GM18867 (cell line): Measurements from ENCODE around the gene TMPRSS3.
A peak's percentile ranks its signal among the peaks of the same experiment; 100 is the strongest.

Source experiments
- ATAC-seq: cut with Tn5 transposase; IDR thresholded peaks from one replicate; pipeline ENCODE4 v1.9.1; 2021; ENCODE audit warnings: mild to moderate bottlenecking, moderate library complexity; ENCODE audit not compliant: unreplicated experiment

Gene TMPRSS3

DNA sequence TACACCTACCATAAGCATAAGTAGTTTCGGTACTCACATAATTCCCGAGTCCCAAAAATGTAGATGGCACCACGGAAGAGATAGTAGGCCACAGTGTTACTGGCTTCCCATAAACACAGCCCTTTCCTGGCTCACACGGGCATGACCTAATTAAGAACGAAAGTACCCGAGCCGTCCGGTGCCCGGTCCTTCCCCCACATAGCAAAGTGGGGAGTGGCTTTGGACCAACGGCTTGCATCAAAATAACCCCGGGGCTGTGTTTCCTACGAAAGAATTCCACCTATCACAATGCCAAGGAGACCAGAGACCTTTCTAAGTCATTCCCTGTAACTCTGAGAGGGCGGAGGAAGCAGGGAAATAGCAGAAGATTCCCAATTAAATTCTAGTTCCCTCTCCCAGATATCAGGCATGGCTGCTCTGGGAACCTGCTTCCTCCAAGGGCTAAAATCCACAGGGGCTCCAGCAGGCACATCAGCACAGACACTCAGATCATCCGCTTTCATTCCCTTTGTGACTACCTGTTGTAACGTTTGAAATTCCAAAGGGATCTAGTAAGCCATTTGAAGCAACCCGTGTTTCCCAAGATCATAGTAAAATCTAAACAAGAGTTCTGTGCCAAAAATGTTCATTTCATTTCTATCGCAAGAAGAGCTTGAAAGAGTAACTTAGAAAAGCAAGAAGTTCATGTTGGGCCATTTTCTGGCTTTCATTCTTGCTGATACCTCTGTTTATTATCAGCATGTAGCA is at the start of gene TMPRSS3:
Gene TMPRSS3 (minus strand): TSS at position 148 of the 747 bp plus-strand sequence. CDS start 635 bp downstream, outside the sequence.
- no peak for ATAC-seq

DNA sequence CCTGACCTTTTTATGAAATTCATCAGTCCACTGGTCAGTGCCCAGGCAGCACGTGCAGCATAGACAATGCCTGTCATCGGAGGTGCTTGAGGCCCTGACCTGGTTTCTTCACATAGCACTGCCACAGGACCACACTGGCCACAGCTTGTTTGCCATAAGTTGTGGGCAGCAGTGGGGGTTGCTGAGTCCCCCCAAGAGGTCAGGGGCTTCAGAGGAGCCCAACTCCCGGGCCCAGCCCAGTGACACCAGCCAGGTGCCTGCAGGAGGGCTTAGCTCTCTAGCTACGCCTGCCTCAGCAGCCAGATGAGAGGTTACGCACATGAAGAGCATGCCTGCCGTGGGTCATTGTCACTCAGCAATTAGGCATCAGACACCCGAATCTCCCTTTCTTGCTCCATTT is 49.5 kb upstream of the TMPRSS3 start:
- no peak for ATAC-seq

DNA sequence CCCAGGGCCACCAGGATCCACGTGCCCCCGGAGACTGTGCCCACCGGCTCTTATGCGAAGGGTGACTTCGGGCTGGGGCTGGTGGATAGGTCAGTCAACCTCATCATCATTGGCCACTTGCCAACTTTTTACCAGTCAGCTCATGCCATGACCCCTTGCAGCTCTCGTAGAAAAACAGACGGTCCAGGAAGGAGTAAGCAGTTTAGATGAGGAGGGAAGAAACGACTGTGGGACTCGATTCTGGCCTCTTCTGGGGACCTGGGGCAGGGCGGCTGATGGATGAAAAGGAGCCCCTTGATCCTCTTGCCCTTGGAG is 48.9 kb upstream of the TMPRSS3 start:
- no peak for ATAC-seq

DNA sequence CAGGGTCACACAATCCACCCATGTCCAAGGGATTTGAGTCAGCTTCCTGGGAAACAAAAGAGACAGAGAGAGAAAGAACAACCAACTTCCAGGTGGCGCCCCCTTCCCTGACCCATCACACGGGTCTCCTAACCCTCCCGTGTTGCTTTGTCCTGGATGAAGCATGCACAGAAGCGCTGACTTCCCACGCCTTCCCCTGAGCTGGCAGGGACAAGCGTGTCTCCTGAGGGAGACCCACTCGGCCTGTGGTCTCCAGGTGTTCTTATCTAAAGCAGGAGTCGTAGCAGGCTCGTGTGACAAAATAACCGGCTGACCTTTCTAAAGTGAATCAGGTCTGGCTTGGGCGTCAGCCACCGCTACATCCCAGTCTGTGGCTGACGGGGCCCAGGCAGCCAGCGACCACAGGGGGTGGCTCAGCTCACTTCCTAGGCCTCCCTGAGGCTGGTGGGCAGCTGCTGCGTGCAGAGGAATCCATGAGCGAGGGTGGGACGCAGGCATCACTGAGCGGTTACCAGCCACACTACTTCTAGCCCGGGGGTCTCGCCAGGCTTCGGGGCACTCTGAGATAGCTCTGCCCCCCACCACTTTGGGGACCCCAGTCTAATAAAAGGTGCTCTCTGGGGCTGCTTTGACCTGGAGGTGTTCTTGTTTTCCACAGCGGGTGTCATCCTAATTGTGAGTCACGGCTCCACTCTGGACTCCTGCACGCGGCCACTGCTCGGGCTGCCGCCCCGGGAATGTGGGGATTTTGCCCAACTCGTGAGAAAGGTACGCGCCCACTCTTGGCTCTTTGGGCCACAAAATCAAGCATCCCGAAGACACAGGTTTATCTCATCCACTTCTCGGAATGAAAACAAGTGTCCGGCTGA is 48.3 kb upstream of the TMPRSS3 start:
- no peak for ATAC-seq

DNA sequence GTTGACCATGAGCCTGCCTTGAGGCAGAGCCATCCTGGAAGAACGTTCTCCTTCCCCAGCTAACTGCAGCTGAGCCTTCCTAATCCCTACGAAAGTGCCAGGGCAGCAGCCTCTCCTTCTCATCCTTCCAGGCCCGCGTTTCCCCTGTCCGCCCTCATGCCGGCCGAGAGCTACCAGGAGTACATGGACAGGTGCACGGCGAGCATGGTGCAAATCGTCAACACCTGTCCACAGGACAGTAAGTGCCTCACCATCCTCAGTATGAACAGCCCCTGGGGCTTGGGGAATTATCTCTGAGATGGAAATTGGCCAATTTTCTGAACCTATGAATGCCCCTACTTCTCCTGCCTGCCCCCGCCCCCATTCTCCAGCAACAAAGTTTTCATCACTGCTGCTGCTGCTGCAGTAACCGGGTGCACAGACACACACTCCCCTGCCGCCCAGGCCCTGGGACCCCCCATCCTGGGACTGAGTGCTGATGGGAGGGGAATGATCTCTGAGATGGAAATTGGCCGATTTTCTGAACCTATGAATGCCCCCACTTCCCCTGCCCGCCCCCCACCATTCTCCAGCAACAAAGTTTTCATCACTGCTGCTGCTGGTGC is 47.4 kb upstream of the TMPRSS3 start:
- no peak for ATAC-seq

DNA sequence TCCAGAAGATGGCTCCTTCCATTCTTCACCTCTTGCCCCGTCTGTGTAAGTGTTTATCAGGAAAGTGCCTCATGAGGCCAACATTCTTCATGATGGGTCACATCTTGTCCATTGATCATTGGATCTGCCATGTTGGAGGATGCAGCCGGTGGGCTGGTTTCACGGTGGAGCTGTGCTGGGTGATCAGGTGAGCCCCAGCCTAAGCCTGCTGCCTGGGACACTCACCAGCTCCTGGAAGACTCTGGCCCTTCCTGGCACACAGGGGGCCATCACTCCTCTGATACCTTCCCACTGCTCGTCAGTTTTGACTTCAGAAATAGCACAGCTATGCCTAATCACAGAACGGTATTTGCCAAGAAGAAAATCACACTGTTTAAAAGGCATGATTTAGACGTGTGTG is 46.1 kb upstream of the TMPRSS3 start:
- no peak for ATAC-seq

DNA sequence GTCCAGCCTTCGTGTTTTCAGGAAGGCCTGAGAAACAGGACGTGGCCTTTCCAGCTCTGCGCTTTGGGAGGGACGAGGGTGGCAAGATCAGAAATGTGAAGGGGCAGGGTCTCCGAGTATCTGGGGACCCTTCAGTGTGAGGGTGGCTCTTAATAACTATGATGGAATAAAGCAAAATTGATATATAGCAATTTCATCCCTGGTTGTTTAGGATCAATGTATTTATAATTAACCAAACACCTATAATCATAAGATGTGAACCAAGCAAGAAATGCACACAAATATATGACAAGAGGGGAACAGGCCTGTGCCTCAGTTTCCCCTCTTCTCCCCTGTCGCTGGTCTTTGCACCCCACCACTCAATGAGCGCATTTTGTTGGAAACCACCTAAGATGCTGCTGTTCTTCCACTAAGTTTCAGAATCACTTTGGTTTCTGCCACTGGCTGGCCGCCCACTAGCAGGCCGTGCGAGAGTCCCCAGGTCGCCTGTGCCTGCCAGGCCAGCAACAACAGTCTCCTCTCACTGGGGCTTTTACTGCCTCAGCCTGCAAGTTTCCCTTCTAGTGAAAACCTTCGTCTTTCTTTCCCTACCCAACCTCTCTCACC is 44.4 kb upstream of the TMPRSS3 start:
- ATAC-seq, result peak; percentile 67

DNA sequence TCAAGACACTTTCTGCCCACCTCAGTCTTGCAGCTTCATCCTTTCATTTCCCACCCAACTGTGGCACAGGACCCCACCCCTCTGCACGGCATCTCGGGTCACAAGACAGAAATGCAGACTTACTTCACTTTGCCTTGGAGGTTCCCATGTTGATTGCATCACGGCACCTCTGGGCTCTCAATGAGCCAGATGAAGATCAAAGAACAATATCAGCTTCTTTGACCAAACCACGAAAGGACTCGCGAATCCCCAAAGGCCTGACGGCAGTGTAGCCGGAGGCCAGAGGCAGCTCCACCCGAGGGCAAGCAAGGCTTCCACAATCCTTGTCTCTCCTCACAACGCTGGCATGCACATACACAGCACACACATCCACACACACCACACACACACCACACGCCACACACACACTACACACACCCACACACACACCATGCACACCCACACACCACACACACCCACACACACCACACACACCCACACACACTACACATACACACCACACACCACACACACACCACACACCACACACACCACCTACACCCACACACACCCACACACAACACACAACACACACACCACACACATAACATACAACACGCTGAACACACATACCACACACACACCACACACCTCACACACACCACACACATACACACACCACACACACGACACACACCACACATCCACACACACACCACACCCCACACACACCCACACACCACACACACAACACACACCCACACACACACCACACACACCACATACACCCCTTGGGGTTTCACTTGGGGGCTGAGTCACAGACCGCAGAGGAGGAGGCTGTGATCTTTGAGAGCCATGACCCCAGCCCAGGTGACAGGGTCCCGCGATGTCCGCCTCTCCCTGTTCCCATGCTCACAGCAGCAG is 43.7 kb upstream of the TMPRSS3 start:
- no peak for ATAC-seq

DNA sequence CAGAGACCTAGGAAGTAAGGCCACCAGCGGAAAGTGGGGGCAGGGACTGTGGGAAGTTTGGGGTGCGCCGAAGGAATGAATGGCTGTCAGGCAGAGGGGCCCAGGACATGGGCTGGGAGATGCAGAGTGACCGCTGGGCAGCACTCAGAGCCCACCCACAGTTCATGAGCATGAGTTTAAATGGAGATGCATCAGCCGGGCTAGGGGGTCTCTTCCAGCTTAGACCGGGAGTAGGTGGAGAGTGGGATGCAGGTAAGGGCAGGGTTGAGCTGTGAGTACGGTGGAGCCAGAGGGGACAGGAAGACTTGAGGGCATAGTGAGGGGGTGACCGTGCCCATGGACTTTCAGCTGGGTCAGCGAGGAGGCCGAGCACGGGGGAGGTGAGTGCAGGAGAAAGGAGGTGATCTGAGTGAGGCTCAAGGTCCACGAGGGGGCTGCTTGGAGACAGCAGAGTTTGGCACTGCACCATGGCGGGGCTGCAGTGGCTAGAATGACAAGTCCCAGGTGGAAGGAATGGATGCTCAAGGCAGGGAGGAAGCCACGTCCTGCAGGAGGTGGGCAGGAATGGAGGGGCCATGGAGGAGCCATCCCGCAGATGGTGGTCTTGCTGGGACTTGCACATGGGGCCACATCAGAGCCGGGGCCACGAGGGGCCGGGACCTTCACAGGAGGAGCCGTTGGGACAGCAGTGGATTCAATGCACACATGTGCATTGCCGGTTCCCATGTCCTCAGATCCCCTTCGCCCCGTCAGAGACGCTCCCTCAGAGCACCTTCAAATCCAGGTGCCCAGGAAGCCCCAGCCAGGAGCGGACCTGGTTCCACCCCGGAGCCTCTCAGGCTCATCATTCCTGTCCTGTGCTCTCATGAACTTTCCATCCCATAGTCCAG is 42.7 kb upstream of the TMPRSS3 start:
- ATAC-seq, result no peak

DNA sequence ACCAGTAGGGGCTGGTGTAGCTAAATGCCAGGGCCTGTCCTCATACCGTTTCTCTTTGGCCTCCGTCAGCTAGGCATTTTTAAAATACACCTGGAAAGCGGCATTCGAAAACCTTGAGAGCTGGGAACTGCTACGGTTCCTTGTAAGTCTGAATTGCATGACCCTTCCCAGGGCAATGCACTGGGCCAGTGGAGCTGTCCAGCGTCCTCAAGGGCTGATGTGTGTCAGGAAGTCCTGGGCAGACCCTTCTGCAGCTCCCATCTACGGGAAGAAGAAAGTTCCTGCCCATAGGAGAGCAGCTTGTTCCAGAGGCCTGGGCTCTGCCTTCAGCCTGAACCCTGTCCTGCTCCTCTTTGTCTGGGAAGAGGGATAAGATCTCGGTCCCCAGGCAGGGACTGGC is 41.9 kb upstream of the TMPRSS3 start:
- no peak for ATAC-seq

DNA sequence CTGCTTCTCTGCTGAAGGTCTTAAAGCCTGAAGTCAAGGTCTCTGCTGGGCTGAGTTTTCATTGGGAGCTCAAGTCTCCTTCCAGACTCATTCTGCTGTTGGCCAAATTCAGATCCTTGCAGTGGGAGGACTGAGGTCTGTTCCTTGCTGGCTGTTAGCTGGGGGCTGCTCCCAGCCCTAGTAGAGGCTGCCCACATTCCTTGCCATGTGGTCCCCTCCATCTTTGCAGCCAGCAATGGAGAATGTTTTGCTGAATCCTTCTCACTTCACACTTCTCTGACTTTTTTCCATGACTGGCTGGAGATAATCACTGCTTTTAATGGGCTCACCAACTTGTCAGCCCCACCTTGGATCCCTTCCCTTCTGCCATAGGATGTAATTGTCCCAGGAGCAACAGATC is 41.1 kb upstream of the TMPRSS3 start:
- ATAC-seq, result no peak

DNA sequence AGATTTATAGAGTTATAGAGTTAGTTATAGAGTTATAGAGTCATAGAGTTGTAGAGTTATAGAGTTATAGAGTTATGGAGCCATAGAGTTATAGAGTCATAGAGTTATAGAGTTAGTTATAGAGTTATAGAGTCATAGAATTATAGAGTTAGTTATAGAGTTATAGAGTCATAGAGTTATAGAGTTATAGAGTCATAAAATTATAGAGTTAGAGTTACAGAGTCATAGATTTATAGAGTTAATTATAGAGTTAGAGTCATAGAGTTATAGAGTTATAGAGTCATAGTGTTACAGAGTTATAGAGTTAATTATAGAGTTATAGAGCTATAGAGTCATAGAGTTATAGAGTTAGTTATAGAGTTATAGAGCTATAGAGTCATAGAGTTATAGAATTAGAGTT is 40.0 kb upstream of the TMPRSS3 start:
- no peak for ATAC-seq

DNA sequence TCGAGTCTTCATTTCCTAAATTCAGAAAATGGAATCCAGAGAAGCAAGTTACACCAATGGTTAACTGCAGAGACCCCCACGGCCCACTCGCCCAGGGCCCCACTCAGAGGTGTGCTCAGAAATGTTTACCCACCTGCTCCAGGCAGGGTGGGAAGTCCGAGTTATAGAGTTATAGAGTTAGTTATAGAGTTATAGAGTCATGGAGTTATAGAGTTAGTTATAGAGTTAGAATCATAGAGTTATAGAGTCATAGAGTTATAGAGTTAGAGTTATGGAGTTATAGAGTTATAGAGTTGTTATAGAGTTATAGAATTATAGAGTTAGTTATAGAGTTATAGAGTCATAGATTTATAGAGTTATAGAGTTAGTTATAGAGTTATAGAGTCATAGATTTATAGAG is 39.5 kb upstream of the TMPRSS3 start:
- no peak for ATAC-seq

DNA sequence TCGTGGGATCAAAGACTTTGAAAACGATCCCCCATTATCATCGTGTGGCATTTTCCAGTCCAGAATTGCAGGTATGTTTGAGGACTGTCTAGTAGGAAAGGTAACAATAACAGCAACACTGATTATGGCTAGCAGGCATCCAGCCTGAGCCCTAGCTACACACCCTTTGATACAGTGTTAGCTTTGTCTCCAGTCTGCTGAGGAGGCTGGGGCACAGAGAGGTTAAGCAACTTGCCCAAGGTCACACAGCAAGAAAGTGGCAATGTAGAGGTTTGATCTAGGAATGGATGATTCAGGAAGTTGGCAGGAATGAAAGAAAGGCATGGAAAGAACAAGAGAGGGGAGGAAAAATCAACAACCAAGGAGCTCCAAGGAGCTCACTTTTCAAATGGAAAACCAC is 39.0 kb upstream of the TMPRSS3 start:
- ATAC-seq, result no peak

DNA sequence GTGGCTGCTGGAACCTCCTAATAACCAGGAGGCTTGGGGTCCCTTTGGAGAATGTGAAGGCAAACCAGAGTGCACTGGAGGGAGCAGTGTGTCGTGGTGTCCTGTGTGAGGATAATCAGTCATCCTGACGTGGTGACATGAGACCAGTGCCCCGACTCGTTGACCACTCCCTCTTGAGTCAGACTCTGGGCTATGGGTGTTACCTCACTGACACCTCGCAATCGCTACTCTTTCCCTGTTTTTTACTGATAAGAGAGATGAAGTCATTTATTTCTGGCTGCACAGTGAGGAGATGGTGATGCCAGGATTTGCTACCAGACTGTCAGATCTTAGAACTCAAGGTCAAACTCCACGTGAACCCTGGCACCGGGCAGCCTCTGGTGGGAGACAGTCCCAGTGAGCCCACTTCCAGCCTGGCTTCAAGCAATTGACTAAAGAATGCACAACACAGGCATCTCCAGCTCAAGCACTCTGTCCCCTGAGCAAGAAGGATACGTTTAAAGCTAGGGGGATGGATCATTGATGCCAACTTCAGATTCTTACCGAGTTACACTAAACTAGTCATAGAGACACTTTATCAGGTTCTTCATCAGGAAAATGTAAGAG is 38.2 kb upstream of the TMPRSS3 start:
- ATAC-seq, result no peak

DNA sequence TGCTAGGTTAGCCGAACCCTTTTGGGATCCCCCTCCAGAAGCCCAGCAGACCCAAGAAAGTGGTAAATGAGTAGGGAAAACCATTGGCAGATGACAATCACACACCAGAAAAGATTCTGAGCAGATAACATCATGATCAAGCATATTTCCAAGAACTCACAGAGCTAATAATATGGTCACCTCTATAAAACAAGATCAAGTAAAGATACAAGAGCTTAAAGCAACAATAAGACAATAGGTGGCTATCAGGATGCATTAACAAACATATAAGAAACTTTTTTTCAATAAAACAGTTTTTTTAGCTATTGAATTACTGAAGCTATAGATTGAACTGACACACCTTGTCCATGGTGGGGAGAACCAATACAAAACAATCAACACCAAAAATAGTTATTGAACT is 36.8 kb upstream of the TMPRSS3 start:
- no peak for ATAC-seq

DNA sequence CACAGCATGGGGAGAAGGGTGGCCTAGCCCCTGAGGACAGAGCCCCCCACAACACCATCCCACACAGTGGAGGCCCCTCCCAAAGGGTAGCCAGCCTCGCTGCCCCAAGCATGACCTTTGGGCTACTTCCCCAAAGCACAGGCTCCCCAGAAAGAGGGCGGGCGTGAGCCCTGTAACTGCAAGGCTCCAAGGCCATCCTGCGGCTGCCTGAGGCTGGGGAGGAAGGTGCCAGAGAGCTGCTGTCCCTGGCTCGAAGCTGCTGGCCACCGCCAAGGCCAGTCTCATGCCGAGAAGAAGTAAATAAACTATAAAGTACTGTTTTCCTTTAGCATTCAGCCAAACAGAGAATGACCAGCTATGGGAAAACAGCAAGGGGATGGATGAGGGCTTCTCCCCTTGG is 35.3 kb upstream of the TMPRSS3 start:
- ATAC-seq, result no peak

DNA sequence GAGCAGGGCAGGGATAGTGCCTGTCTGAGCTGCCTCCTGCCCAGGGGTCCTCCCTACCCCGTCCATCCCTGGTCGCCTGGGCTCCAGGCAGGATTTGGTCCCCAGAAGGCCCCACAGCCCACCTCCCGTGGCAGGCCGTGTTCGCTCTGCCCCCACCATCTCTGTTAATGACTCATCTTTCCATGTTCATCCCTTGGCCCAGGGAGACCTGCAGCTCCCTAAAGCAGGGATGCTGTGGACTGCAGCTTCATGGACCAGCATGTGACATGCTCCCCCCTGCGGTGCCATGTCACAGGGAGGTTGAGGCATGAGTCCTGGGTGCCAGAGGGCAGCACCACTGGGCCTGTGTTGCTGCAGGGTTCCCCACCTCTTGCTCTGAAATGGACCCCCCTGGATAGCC is 34.7 kb upstream of the TMPRSS3 start:
- no peak for ATAC-seq

DNA sequence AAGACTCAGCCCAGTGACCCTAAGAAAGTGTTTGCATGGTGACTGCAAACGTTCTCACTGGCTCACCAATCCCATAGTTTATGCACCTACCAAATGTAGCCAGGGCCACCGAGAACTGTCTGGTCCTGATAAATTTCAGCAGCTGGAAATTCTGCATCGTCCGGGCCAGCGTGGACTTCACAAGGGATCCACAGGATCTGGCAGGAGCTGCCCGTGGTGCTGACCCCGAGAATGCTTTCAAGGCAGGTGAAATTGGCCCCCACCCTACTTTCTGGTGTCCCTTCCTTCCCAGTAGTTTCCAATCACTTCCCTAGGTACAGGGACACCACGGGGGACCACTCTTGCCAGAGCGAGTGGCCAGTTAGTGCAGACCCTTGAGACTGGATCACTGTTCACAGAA is 34.0 kb upstream of the TMPRSS3 start:
- no peak for ATAC-seq
